Breast epithelium (tissue), 4 donors: Measurements from ENCODE around the gene ALOX12B. TPM values are rescaled to one million over a fixed set of nuclear protein-coding genes. Genes with fewer than 3 reads are reported as not detected.

Experiments used
- DNase-seq, 2 donors: peaks; one replicate each; pipeline ENCODE4 v3.0.0-alpha.2; 2019; ENCODE audit warnings: low spot score in 2 of 2
- H3K27ac ChIP-seq, 2 donors: fragments of 200-600 bp; sonication (generic) in 1 of 2; one replicate each; pipeline ENCODE4 v1.5.1; 2016 to 2019; ENCODE audit warnings: mild to moderate bottlenecking in 1 of 2
- H3K27me3 ChIP-seq, 2 donors: fragments of 200-600 bp; sonication (generic) in 1 of 2; one replicate each; pipeline versions ENCODE4 v1.5.1 to v1.6.0; 2017 to 2019; ENCODE audit warnings: control low read depth in 1 of 2, mild to moderate bottlenecking in 1 of 2
- H3K36me3 ChIP-seq: fragments of 200-600 bp; one replicate; pipeline ENCODE4 v1.5.1; 2019
- H3K4me1 ChIP-seq, 2 donors: fragments of 200-600 bp; sonication (generic); one replicate each; pipeline ENCODE4 v1.5.1; 2016 to 2019; ENCODE audit warnings: control low read depth in 1 of 2
- H3K4me3 ChIP-seq, 3 donors: fragments of 200-600 bp; sonication (generic); 1 replicate in 2 of 3; 2 replicates in 1 of 3; pipeline ENCODE4 v1.5.1; 2016 to 2019; ENCODE audit warnings: mild to moderate bottlenecking in 3 of 3, moderate library complexity in 2 of 3
- H3K9me3 ChIP-seq, 2 donors: fragments of 200-600 bp; sonication (generic) in 1 of 2; one replicate each; pipeline ENCODE4 v1.5.1; 2016 to 2019; ENCODE audit warnings: control low read depth in 1 of 2
- CTCF ChIP-seq, 3 donors: fragments of 450-650 bp; IDR thresholded peaks; one replicate each; pipeline ENCODE4 v1.5.1; 2016 to 2017; ENCODE audit warnings: antibody characterized with exemption in 3 of 3, mild to moderate bottlenecking in 3 of 3, moderate library complexity in 3 of 3
- POLR2A ChIP-seq: fragments of 450-650 bp; IDR thresholded peaks from one replicate; pipeline ENCODE4 v1.6.1; 2016; ENCODE audit warnings: antibody characterized with exemption, mild to moderate bottlenecking, moderate library complexity
- POLR2AphosphoS5 ChIP-seq, 3 donors: sonication (generic); formaldehyde crosslinking; IDR thresholded peaks; one replicate each; pipeline ENCODE4 v1.6.1; 2017; ENCODE audit warnings: antibody characterized with exemption in 3 of 3
- intact Hi-C: fragments of 100-400 bp; cut with DNase I; formaldehyde crosslinking; loops from one replicate; pipeline ENCODE4 v1.15.1; 2023; ENCODE audit warnings: low total_unique reads
- total RNA-seq, 3 donors: library from RNA; depleted of rRNA; stranded (reverse); fragments of >200 nt; gene quantifications; one replicate each; pipeline ENCODE4 v1.1.0, GENCODE V29; 2016

The ALOX12B gene
- total RNA-seq, 3 donors from 2014 or later = not detected

DNA sequence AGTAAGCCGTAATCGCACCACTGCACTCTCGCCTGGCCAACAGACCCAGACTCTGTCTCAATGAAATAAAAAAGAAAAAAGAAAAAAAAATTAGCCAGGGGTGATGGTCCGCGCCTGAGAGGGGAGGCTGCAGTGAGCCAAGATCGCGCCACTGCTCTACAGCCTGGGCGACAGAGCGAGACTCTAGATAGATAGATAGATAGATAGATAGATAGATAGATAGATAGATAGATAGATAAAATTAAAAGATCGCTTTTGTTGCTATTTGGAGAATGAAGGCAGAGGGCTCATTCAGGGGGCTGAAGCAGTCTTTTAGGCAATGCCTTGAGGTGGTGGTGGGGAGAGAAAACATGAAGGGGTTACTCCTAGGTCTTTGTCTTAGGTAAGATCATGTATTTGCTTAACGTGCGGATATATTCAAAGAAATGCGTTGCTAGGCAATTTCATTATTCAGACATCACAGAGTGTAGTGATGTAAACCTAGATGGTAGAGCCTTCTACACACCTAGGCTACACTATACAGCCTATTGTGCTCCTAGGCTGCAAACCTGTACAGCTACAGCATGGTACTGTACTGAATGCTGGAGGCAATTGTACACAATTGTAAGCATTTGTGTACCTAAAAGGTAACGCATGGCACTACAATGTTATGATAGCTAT is 40.7 kb upstream of the ALOX12B start:
- DNase-seq = no peak

DNA sequence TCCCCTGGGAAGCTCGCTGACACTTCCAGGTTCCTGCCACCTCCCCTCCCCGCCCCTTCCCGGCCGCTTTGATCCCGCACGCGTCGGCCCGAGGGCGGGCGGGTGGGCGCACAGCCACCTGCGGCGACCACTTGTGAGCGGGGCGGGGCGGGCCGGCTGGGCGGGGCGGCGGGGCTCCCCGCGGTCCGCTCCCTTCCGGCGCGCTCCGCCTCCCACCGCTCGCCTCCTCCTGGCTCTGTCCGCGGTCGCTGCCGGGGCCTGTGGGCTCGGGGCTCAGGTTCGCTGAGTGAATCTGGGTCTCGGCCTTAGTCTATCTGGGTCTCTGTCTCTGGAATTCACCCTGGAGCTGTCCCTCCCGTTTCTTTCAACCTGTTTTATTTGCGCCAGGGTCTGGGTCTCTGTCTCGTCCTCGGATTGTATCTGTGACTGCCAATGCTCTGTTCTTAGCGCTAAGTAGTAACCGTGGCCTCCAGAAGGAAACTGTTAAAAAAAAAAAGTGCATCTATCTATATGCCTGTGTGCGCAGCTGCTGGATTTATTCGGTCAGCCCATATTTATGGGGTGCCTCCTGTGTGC is 39.1 kb upstream of the ALOX12B start:
- H3K36me3 ChIP-seq = no peaks in the 10 kb centered on the region
- peaks cover 15 to 33% of the 10 kb centered on the region in 2 donors for H3K4me1 ChIP-seq
- intact Hi-C loops = no loop called here
- TF ChIP-seq POLR2AphosphoS5 (IDR thresholded peaks at IDR 0.05) = no peak
- TF ChIP-seq CTCF (IDR thresholded peaks at IDR 0.05) = no peak
- no peak for TF ChIP-seq POLR2A
- DNase-seq = no peak
- no peaks in the 10 kb centered on the region for H3K9me3 ChIP-seq
- peak overlapping the region; percentile 56 to 83 (median 66) for H3K4me3 ChIP-seq
- H3K27ac ChIP-seq = peak overlapping the region; percentile 77 to 78
- no peaks in the 10 kb centered on the region for H3K27me3 ChIP-seq

More for the DNA sequence above, 40.7 kb upstream of the ALOX12B start:
- intact Hi-C loops = no loop called here
- Histone ChIP-seq H3K27ac (no peak overlapping the region), H3K9me3 (no peaks in the 10 kb centered on the region), H3K4me1 (peaks cover 12 to 27% of the 10 kb centered on the region in 2 donors), H3K4me3 (no peak overlapping the region), H3K36me3 (no peaks in the 10 kb centered on the region), H3K27me3 (no peaks in the 10 kb centered on the region)
- no peak for TF ChIP-seq POLR2A
- no peak for TF ChIP-seq CTCF (IDR thresholded peaks at IDR 0.05)
- no peak for TF ChIP-seq POLR2AphosphoS5 (IDR thresholded peaks at IDR 0.05)

DNA sequence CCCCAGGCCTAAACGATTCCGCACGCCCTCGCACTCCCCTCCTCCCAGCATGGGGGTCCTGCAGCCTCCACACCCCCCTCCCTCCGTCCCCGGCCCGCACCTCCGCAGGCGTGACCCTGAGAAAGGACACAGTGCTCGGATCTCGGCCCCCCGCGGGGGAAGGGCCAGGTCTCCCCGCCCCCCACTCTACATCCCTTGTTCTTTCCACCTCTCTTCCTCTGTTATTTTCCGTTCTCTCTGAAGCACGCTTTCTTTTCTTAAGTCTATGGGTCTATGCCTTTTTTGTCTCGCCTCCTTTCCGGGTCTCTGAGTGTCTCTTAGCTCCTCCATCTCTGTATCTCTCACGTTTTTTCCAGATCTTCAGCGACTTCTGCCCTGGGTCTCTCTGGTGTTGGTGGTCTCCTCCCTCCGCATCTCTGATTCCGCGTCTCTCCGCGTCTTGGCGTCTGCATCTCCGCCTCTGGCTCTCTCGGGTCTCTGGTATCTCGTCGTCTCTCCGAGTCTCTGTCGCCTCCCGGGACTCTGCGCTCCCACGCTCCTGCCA is 38.5 kb upstream of the ALOX12B start:
- Histone ChIP-seq H3K4me3 (peak overlapping the region; percentile 56 to 83 (median 66)), H3K27ac (peak overlapping the region; percentile 77 to 78), H3K36me3 (no peaks in the 10 kb centered on the region), H3K27me3 (no peaks in the 10 kb centered on the region), H3K9me3 (no peaks in the 10 kb centered on the region), H3K4me1 (peaks cover 15 to 38% of the 10 kb centered on the region in 2 donors)
- intact Hi-C loops = no loop called here
- no peak for DNase-seq
- TF ChIP-seq CTCF (IDR thresholded peaks at IDR 0.05) (no peak), POLR2AphosphoS5 (IDR thresholded peaks at IDR 0.05) (no peak), POLR2A (no peak)

DNA sequence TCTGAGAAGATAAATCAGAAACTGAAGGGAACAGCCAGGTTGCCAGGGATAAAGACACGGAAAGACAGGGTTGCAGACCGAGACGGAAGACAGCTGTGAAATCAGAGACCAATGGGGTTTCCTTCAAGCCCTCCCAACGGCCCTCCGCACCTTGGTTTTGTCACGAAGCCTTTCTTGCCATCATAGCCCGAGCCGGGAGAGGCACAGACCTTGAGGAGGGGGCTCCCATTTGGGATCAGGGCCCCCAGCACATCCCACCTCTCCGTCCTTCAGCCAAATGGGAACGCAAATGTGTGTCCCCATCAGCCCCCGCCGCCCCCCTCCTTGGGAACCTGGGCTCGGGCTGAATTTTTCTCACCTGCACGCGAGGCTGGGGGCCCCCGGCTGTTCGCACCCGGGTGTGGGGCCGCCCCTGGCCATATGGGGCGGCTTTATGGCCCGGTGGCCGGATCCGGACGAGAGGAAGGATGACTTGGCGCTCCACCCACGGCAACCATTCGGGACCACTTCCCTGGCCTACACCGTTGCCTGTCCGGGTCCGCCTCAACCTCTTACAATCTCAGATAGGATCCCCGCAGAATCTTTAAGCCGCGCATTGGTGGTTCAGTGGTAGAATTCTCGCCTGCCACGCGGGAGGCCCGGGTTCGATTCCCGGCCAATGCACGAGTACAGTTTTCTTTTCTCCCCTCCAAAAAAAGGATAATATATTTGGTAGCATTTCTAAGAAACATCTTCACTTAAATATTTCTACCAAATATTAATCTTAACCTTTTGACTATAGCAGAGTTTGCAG is 37.8 kb upstream of the ALOX12B start:
- TF ChIP-seq POLR2A (no peak), POLR2AphosphoS5 (IDR thresholded peaks at IDR 0.05) (peak; percentile 64 to 81 (median 74)), CTCF (IDR thresholded peaks at IDR 0.05) (peak in 1 of 3 donors; percentile 9)
- peak overlapping the region; percentile 3 to 77 for H3K27ac ChIP-seq
- peak; percentile 88 to 91 for DNase-seq
- H3K36me3 ChIP-seq = no peaks in the 10 kb centered on the region
- peak overlapping the region; percentile 56 to 83 (median 66) for H3K4me3 ChIP-seq
- no peaks in the 10 kb centered on the region for H3K9me3 ChIP-seq
- H3K27me3 ChIP-seq = no peaks in the 10 kb centered on the region
- intact Hi-C loops = no loop called here
- H3K4me1 ChIP-seq = peaks cover 15 to 45% of the 10 kb centered on the region in 2 donors
